Stimulated activated CD4-positive, alpha-beta T cell treated with anti-CD3 and anti-CD28 coated beads, Interleukin-4, amount 100 ng/mL, for 48 hours (primary cell): Measurements from ENCODE around the gene TLK2.
"Not testable (repeated sequence)": the region's sequence is repeated elsewhere in the genome, so short reads cannot be mapped to it uniquely, and the experiment has no call there.

Experiments
- DNase-seq, 2 donors: peaks; one replicate each; pipeline ENCODE4 v3.0.0-alpha.2; 2020; ENCODE audit warnings: low read depth in 2 of 2

Gene TLK2

DNA sequence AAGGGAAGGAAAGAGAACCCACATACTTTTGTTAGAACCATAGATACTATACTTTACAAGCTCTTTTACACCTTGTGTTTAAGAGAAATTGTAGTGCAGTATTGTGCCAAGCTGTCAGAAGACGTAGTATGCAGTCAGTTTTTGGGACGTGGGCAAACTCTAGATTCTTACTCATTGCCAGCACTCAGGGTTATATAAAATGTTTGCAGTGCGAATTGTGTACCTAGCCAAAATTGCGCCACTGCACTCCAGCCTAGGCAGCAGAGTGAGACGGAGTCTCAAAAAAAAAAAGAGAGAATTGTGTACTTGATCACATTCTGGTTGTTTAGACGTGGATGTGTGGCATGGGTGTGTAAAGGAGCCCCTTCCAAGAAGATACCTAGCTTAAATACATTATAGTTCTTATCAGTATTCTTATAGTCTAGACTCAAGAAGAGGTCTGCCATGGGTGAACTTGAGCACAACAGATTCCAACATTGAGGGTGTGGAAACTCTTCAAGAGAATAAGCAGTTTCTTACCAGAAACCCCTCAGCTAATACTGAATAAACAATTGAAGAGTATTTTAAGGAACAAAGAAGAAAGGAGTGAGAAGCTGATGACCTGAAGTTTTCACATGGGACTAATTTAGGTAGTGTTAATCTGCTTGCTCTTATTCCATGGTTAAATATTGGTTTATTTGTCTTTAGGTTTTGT, 121.5 kb downstream of the TLK2 start:
- no peak for DNase-seq

- DNase-seq: no peak
Observed at GRCh38 chr17:62600805-62601204, 122.2 kb downstream of the TLK2 start.

- DNase-seq: no peak
Observed at GRCh38 chr17:62601471-62601870, 122.8 kb downstream of the TLK2 start.

GRCh38 chr17:62603783-62604182, 125.2 kb downstream of the TLK2 start:
- DNase-seq: not testable (repeated sequence)

- DNase-seq: no peak
Observed at GRCh38 chr17:62605588-62605987, 127.0 kb downstream of the TLK2 start.

DNA sequence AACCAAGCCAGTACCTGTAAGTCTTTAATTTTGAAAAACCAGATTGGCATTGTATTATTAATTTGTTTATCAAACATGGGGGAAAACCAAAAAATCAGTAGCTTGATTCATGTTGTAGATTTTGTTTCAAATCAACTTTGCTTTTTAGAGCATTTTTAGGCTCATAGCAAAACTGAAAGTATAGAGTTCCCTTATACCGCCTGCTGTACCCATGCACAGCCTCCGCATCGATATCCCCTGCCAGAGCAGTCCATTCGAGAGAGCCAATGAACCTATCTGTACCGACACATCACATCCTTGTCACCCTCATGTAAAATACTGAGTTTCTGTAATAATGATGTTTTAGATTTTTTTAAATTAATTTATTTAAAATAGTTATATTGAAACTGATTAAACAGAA, 132.7 kb downstream of the TLK2 start:
- DNase-seq: no peak

DNA sequence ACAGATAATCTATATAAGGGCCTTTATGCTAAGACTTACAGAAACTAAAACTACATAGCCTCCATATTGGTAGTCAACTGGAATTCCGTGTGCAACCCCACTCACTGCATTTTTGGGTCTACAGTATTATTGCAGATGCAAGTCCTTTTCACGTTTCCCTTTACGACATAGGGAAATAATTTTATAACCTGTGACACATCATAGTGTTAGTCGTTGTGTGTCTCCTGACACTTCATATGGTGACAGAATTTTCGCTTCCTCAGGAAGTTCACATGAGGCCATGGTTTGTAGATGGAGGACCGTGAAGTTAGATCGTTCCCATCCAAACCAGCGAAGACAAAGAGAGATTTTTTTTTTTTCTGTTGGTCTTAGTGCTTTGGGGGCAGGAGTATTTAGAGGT, 133.1 kb downstream of the TLK2 start:
- DNase-seq: no peak

DNA sequence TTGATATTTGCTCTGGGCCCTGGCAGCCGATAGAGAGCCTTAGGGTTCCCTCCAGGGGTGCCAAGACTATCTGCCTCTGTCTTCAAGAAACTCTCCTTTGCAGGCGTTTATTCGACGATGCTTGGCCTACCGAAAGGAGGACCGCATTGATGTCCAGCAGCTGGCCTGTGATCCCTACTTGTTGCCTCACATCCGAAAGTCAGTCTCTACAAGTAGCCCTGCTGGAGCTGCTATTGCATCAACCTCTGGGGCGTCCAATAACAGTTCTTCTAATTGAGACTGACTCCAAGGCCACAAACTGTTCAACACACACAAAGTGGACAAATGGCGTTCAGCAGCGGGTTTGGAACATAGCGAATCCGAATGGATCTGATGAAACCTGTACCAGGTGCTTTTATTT, 133.7 kb downstream of the TLK2 start:
- DNase-seq: not testable (repeated sequence)

- not testable (repeated sequence) for DNase-seq
Observed at GRCh38 chr17:62613095-62613494, 134.5 kb downstream of the TLK2 start.

DNA sequence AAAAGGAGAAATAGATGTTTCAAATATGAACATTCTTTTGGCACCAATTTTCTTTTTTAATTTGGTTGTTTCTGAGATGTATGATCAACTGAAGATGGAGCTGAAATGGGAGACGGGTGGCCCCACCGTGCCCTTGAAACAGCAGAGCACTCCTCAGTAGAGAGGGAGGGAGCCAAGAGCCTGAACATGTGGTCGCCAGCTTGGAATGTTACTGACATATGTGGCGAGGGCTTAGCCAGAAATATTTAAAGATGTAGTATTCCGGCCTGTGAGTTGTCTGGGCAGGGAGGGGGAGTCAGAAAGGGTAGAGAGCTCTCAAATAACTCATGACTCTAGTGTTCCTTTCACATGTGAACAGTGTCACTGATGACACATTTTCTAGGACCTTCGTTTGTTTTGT, 135.5 kb downstream of the TLK2 start:
- no peak for DNase-seq

DNA sequence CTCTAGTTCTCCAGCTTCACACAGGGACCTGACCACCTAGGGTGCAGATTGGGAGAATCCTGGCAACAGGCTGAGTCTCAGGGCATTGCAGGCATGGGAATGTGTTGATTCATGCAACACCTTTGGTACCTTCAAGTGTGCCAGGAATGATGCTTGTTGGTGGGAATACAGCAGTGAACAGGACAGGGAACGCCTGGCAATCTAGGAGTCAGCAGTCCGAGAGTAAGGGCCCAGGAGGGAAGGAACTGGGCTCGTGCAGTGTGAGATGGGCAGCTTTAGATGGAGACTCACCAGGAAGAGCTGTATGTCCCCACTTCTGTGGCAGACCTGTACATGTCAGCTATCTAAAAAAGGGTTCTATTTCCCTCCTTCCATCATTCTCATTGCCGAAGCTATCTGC, 136.9 kb downstream of the TLK2 start:
- DNase-seq: no peak

DNA sequence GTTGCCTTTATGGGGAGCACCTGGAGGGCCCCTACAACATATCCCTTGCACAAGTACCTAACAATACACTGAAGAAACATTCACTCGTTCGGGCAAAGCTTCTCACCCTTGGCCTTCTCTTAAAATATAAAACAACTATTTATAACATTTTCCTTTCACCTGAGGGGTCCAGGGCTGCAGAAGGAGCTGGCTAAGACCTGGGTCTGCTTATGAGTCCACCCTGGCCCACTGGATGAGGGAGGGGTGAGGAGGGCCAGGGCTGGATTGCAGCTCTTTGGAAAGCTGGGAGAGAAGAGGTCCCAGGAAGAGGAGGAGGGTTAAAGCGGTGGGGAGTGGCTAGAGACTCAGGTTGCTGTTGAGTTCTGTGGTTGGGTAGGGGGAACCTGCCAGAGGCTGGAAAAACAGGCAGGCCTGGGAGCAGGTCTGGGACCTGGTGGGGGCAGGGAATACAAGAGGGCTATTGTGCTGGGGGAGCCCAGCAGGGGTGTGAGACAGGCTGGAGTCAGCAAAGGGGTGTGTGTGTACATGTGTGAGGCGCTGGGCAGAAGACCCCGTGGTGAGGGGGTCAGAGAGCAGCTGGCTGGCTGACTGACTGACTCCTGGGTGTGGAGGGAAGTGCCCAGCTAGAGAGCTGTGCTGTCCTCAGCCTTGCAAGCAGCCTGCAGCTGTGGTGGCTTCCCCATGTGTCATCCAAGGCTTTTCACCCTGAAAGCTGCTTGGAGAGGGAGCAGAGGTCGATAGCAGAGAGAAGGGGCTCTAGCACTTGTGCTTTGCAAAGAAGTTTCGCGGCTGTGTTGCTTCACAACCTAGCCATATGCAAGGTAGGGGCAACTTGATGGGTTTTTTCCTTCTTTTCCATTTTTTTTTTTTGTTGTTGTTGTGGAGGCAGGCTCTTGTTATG, 138.6 kb downstream of the TLK2 start:
- DNase-seq: no peak

DNA sequence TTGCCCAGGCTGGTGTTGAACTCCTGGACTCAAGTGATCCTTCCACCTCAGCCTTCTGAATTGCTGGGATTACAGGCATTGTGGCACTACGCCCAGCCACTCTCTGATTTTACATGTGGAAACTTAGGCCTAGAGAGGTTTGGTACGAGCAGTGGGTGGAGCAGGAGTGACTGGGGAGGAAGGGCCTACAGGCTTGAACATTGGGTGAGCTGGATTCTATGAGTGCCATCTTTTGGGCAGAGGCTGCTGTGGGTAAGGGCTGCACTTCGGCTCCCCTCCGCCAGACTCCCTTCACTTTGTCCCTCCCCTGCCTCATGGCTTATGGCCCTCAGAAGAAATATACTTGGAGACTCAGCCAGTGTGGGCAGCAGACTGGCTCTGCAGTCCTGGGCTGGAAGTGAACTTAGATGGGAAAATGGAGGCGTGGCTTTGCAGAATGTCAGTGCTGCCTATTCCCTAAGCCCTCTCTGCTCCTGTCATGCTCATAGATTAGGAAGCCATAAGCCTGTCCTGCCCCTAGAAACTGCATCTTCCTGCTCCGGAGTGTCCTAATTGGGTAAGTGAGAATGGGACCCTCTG, 139.4 kb downstream of the TLK2 start:
- DNase-seq: no peak

- DNase-seq: no peak
Observed at GRCh38 chr17:62618647-62619416, 140.2 kb downstream of the TLK2 start.

DNA sequence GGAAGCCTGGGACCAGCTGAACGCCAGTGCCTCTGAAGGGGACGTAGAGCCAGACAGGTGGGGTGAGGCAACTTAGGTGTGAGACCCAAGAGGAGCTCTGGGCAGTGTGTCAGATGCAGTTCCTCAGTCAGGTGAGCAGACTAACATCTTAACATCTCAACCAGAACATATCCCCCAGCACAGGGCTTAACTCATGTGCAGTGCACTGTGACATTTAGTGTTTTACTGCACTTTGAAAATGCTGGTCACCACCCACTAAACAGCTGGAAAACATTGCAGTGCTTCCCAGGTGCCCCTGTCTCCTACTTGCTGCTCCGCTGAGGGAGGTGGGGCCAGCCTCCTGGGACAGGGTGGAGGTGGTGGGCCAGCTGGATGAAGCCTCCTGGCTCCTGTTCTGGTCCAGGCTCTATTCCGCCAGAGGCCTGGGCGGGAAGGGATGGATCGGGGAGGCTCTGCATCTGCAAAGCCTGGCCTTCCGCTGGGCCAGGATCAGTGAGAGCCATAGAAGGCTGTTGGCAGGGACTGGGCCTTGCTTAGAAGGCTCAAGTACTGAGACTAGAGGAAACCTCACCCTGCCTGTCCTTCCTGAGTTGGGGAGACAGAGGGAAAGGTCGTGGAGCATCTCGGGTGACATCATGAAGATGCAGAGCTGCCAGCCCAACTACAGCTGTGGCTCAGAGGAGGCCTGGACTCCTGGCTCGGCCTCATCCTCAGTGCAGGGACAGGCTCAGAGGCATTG, 141.0 kb downstream of the TLK2 start:
- DNase-seq: no peak

DNA sequence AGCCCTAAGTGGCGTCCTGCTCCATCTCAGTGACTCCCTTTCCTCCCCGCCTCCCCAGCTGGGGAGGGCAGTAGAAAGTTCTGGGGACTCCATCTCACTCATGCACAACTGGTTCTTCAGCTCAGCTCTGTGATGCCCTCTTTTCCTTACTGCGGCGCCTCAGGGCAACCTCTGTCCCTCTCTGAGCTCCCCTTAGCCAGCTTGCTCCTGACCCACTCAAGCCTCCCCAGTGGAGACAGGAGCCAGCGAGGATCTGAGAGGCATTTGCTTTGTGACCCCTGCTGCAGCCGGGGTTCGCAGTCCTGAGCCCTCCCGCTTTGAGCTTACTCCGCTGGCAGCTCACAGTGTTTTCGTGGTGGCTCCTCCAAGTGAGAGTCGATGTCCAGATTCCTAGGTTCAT, 142.6 kb downstream of the TLK2 start:
- DNase-seq: no peak

- no peak for DNase-seq
Observed at GRCh38 chr17:62625184-62625869, 146.7 kb downstream of the TLK2 start.

DNA sequence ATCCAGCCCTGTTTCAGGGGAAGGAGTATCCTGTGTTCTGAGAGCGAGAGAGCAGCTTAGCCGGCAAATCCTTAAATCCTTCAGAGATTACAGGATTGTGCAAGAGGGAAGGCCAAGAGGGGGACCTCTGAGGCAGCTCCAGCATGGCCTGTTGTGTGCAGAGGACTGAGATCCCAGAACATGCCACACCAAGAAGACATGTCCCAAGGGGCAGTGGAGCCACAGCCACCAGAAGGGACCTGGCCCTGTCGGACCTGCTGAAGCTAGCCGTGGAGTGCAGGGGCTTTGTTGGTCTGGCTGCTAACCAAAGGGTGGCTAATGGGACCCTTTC, 147.2 kb downstream of the TLK2 start:
- DNase-seq: no peak

DNA sequence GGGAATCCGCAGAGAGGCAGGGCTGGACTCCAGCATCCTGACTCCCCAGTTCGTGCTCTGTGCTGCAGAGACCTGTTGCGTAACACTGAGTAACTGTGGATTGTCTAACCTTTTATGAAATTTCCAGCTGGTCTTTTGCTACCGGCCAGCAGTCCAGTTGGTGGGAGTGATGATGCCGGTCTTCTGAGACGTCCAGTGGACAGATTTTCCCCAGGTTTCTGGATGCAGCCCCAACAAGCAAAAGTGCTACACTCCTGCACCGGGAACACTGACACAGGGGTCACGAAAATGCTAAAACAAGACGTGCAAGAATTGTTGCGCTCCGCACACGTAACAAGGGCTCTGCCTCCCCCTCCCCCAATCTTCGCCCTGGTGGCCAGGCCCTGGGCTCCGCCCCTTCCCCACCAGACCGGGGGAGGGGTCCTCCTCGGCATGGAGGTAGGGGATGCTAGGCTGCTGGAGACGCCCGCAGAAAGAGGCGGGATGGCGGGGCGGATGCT, 148.1 kb downstream of the TLK2 start:
- peak in 1 of 2 donors; percentile 6 for DNase-seq

DNA sequence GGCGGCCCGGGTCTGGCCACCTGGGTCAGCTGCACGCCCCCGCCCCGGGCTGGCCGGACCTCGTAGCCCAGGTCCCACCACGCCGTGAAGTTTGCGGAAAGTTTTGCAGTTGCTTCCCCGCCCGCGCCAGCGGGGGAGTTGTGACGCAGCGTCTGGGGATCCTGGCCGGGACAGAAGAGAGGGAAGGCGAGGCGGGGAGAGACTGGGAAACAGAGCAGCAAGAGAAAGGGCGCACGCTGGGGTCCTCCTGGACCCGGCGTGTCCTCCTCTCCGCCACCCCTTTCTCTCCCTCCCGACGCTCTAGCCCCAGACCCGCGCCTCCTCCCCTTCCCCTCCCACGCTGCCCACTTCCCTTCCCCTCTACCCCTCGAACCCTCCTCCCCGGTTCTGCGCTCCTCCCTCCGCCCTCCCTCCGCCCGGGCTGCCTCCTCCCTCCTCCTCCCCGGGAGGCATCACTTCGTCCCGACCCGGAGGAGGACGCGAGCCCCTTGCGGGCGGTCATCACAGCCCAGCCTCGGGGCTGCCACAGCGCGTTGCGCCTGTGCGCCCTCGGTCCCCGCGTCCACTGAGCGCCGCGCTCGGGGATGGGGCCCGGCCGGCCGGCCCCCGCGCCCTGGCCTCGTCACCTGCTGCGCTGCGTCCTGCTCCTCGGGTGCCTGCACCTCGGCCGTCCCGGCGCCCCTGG, 148.7 kb downstream of the TLK2 start, which contains the start of gene MRC2:
MRC2 (plus strand) TSS at position 452 of the 685 bp plus-strand sequence; CDS start at position 585, 133 bp downstream.
- peak; percentile 43 to 60 for DNase-seq
